Measurements from ENCODE around the gene ATP6V0C. TPM values are rescaled to one million over a fixed set of nuclear protein-coding genes. Genes with fewer than 3 reads are reported as not detected.

Gene ATP6V0C
- total and polyA plus RNA-seq, 2 of the 13 experiments (the other 11 are each of a cell fraction or from before 2014, with no cell fraction given), result 10.4 to 20.1 TPM

GRCh38 chr16:2541409-2541808 is 27.7 kb downstream of the ATP6V0C start (continued):
- peak; percentile 56 for TF ChIP-seq ZFP91 (CRISPR knock-in tag; IDR thresholded peaks at IDR 0.05; ENCODE audit: borderline replicate concordance)
- TF ChIP-seq THAP11 (CRISPR knock-in tag; IDR thresholded peaks at IDR 0.05), result peak; percentile 53; the same call in 1 of the 2 replicates
- peak; percentile 80; the same call in 1 of the 2 replicates for TF ChIP-seq ELF3 (CRISPR knock-in tag; IDR thresholded peaks at IDR 0.05)
- peak; percentile 54; the same call in 1 of the 2 replicates for TF ChIP-seq KDM5B (CRISPR knock-in tag; IDR thresholded peaks at IDR 0.05; ENCODE audit: borderline replicate concordance)
- TF ChIP-seq RXRA (CRISPR knock-in tag; IDR thresholded peaks at IDR 0.05), result 0 out of 2 replicates have a peak, but pooled peaks have one; percentile 24
- TF ChIP-seq MNT (IDR thresholded peaks at IDR 0.05), result peak; percentile 82
- 0 out of 2 replicates have a peak, but pooled peaks have one; percentile 44 for TF ChIP-seq ZNF160 (CRISPR knock-in tag; IDR thresholded peaks at IDR 0.05)
- peak; percentile 84 for TF ChIP-seq PAXIP1 (CRISPR knock-in tag; conservative IDR thresholded peaks at IDR 0.05)
- peak; percentile 62 for TF ChIP-seq BCL6 (CRISPR knock-in tag; IDR thresholded peaks at IDR 0.05)
- TF ChIP-seq ARID4A (CRISPR knock-in tag; IDR thresholded peaks at IDR 0.05; ENCODE audit: borderline replicate concordance), result peak; percentile 75; the same call in 1 of the 2 replicates
- peak; percentile 65; the same call in 1 of the 2 replicates for TF ChIP-seq YEATS4 (CRISPR knock-in tag; IDR thresholded peaks at IDR 0.05; ENCODE audit: borderline replicate concordance)
- 0 out of 2 replicates have a peak, but pooled peaks have one; percentile 52 for TF ChIP-seq MEF2D (CRISPR knock-in tag; IDR thresholded peaks at IDR 0.05)
- peak; percentile 67; the same call in 1 of the 2 replicates for TF ChIP-seq ETV5 (CRISPR knock-in tag; IDR thresholded peaks at IDR 0.05; ENCODE audit: borderline replicate concordance)
- TF ChIP-seq HMG20A (CRISPR knock-in tag; IDR thresholded peaks at IDR 0.05; ENCODE audit: borderline replicate concordance), result 0 out of 2 replicates have a peak, but pooled peaks have one; percentile 26
- 0 out of 2 replicates have a peak, but pooled peaks have one; percentile 38 for TF ChIP-seq HIC2 (CRISPR knock-in tag; IDR thresholded peaks at IDR 0.05; ENCODE audit: low read depth)
